OCI-LY3 (cell line): ENCODE data around the gene KCNQ1.

Experiments
- CTCF ChIP-seq: fragments of 200-600, 300-600 bp; sonication (generic); IDR thresholded peaks from 2 replicates; pipeline ENCODE4 v1.5.1; 2014; ENCODE audit warnings: antibody characterized with exemption, low read length, low read depth
- EZH2phosphoT487 ChIP-seq: fragments of 200-600 bp; shearing (Covaris generic); IDR thresholded peaks from 2 replicates; pipeline ENCODE4 v1.6.1; 2018; ENCODE audit warnings: antibody characterized with exemption, mixed run types, low read depth

GRCh38 chr11:2766166-2766565 is 321.4 kb downstream of the KCNQ1 start:
- TF ChIP-seq CTCF (no peak), EZH2phosphoT487 (no peak)
